Caco-2 (cell line): ENCODE results near the gene FHOD3. TPM values are rescaled to one million over a fixed set of nuclear protein-coding genes. Genes with fewer than 3 reads are reported as not detected.

Experiments
- BruUV-seq: library from RNA; stranded (reverse); fragments of 400-500 nt; replicated peaks from 2 replicates; lab custom pipeline; 2021; lab: Mats Ljungman, UMichigan
- CTCF ChIA-PET: fragments of 300-600 bp; sonication (Branson Sonifier 250); formaldehyde crosslinking; loops from one replicate; lab custom pipeline; 2022; ENCODE audit warnings: antibody characterized with exemption; lab: Charles Lee
- POLR2A ChIA-PET: fragments of 300-600 bp; sonication (Branson Sonifier 250); formaldehyde crosslinking; loops from one replicate; lab custom pipeline; 2022; ENCODE audit warnings: antibody characterized with exemption; lab: Charles Lee
- DNase-seq, 2 experiments: peaks; one replicate each; pipeline versions ENCODE4 v3.0.0 to v3.0.0-alpha.2; 2020 to 2022
- H3K27me3 ChIP-seq: replicated peaks from 2 replicates; pipeline ENCODE4 v1.6.0; 2011; ENCODE audit warnings: low read length; ENCODE audit not compliant: control insufficient read depth, insufficient read depth
- H3K36me3 ChIP-seq: 2 replicates; pipeline ENCODE4 v1.5.1; 2011; ENCODE audit warnings: low read length; ENCODE audit not compliant: control insufficient read depth, insufficient read depth
- H3K4me1 ChIP-seq: fragments of 250-450 bp; sonication (Bioruptor Pico); 2 replicates; pipeline ENCODE4 v1.5.1; 2020; ENCODE audit warnings: mild to moderate bottlenecking
- H3K4me3 ChIP-seq: 2 replicates; pipeline ENCODE4 v1.5.1; 2011; ENCODE audit warnings: low read depth, mild to moderate bottlenecking, control low read depth, low read length
- H3K9me3 ChIP-seq: fragments of 250-450 bp; sonication (Bioruptor Pico); 2 replicates; pipeline ENCODE4 v1.5.1; 2020; ENCODE audit warnings: mild to moderate bottlenecking, moderate library complexity
- H3K27ac Mint-ChIP-seq: one replicate; pipeline ENCODE4 v1.8.0; 2022; ENCODE audit warnings: mixed read lengths; ENCODE audit not compliant: unreplicated experiment
- H3K27me3 Mint-ChIP-seq: one replicate; pipeline ENCODE4 v1.8.0; 2022; ENCODE audit warnings: mixed read lengths; ENCODE audit not compliant: insufficient read depth, unreplicated experiment
- H3K36me3 Mint-ChIP-seq: one replicate; pipeline ENCODE4 v1.8.0; 2022; ENCODE audit warnings: mild to moderate bottlenecking, mixed read lengths; ENCODE audit not compliant: insufficient read depth, unreplicated experiment
- H3K4me1 Mint-ChIP-seq: one replicate; pipeline ENCODE4 v1.8.0; 2022; ENCODE audit warnings: low read depth, mixed read lengths; ENCODE audit not compliant: unreplicated experiment
- H3K4me3 Mint-ChIP-seq: one replicate; pipeline ENCODE4 v1.8.0; 2022; ENCODE audit warnings: mild to moderate bottlenecking, moderate library complexity, mixed read lengths; ENCODE audit not compliant: unreplicated experiment
- H3K9me3 Mint-ChIP-seq: one replicate; pipeline ENCODE4 v1.8.0; 2022; ENCODE audit warnings: mixed read lengths; ENCODE audit not compliant: unreplicated experiment
- CTCF ChIP-seq, 2 experiments: fragments of 200-600 bp in 1 of 2; IDR thresholded peaks; 1 replicate in 1 of 2; 2 replicates in 1 of 2; pipeline versions ENCODE4 v1.5.1 to v1.8.0; 2011 to 2022; ENCODE audit warnings: antibody characterized with exemption in 1 of 2, control low read depth in 1 of 2, inconsistent platforms in 1 of 2, low read depth in 1 of 2, low read length in 1 of 2, mild to moderate bottlenecking in 1 of 2, moderate library complexity in 1 of 2; ENCODE audit not compliant: insufficient read depth in 1 of 2, severe bottlenecking in 1 of 2, unreplicated experiment in 1 of 2
- intact Hi-C: fragments of 100-400 bp; cut with micrococcal nuclease; formaldehyde crosslinking; loops from one replicate; pipeline ENCODE4 v1.10.0; 2022; ENCODE audit not compliant: unreplicated experiment
- total RNA-seq: library from RNA; stranded (reverse); gene quantifications from 2 replicates; pipeline ENCODE4 v1.2.3, GENCODE V29; 2022

The FHOD3 gene
- total RNA-seq, 1 experiment from 2014 or later = not detected

- Mint-ChIP-seq H3K27me3 (peaks cover 11% of the 10 kb centered on the region), H3K4me1 (no peaks in the 10 kb centered on the region), H3K9me3 (no peaks in the 10 kb centered on the region), H3K27ac (no peak overlapping the region), H3K36me3 (no peaks in the 10 kb centered on the region), H3K4me3 (no peak overlapping the region)
- no peaks in the 10 kb centered on the region for H3K4me1 ChIP-seq
- H3K4me3 ChIP-seq = no peak overlapping the region
- DNase-seq = no peak
- no peak for TF ChIP-seq CTCF (IDR thresholded peaks at IDR 0.05; ENCODE audit: insufficient read depth in 1 of 2, low read depth in 1 of 2, low read length in 1 of 2, severe bottlenecking in 1 of 2, unreplicated experiment in 1 of 2)
- intact Hi-C loops = no loop called here
- no peaks in the 10 kb centered on the region for H3K36me3 ChIP-seq
- H3K9me3 ChIP-seq = no peaks in the 10 kb centered on the region
- H3K27me3 ChIP-seq = no peaks in the 10 kb centered on the region
- POLR2A ChIA-PET = no interaction called here
- BruUV-seq = no TSS peak
- CTCF ChIA-PET = no interaction called here
These were observed 159.1 kb downstream of the FHOD3 start for GRCh38 chr18:36456622-36457021.

DNA sequence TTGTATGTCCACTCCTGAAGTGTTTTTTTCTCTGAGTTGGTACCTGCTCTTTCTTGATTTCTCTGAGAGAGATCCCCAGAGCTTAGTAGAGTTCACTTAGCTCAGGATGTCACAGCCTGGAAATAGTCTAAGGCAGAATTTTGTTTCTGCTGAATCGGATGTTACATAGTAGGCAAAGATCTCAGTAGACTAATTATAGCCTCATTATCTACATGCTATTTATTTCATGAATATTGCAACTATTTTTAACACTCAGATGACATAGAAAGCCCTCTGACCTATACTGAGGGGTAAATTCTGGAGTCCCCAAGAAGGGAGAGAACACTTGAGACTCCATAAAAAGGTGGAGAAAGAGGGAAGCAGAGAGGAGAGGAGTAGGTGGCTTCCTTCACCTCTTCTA, 160.2 kb downstream of the FHOD3 start:
- no peaks in the 10 kb centered on the region for H3K4me1 Mint-ChIP-seq
- no peak overlapping the region for H3K27ac Mint-ChIP-seq
- Histone ChIP-seq H3K27me3 (no peaks in the 10 kb centered on the region), H3K4me3 (no peak overlapping the region), H3K36me3 (no peaks in the 10 kb centered on the region), H3K9me3 (no peaks in the 10 kb centered on the region), H3K4me1 (no peaks in the 10 kb centered on the region)
- H3K27me3 Mint-ChIP-seq = peaks cover 11% of the 10 kb centered on the region
- ChIA-PET POLR2A (no interaction called here), CTCF (no interaction called here)
- no peak for DNase-seq
- TF ChIP-seq CTCF (IDR thresholded peaks at IDR 0.05; ENCODE audit: insufficient read depth in 1 of 2, low read depth in 1 of 2, low read length in 1 of 2, severe bottlenecking in 1 of 2, unreplicated experiment in 1 of 2) = no peak
- no TSS peak for BruUV-seq
- H3K36me3 Mint-ChIP-seq = no peaks in the 10 kb centered on the region
- H3K9me3 Mint-ChIP-seq = no peaks in the 10 kb centered on the region
- intact Hi-C loops = no loop called here
- no peak overlapping the region for H3K4me3 Mint-ChIP-seq

- H3K4me1 Mint-ChIP-seq = no peaks in the 10 kb centered on the region
- H3K4me3 ChIP-seq = no peak overlapping the region
- H3K36me3 ChIP-seq = no peaks in the 10 kb centered on the region
- no peaks in the 10 kb centered on the region for H3K27me3 ChIP-seq
- H3K4me3 Mint-ChIP-seq = no peak overlapping the region
- BruUV-seq = no TSS peak
- TF ChIP-seq CTCF (IDR thresholded peaks at IDR 0.05; ENCODE audit: insufficient read depth in 1 of 2, low read depth in 1 of 2, low read length in 1 of 2, severe bottlenecking in 1 of 2, unreplicated experiment in 1 of 2) = no peak
- no peaks in the 10 kb centered on the region for H3K9me3 Mint-ChIP-seq
- H3K4me1 ChIP-seq = no peaks in the 10 kb centered on the region
- H3K27me3 Mint-ChIP-seq = peaks cover 11% of the 10 kb centered on the region
- H3K36me3 Mint-ChIP-seq = no peaks in the 10 kb centered on the region
- no peaks in the 10 kb centered on the region for H3K9me3 ChIP-seq
- no peak for DNase-seq
- POLR2A ChIA-PET = no interaction called here
- intact Hi-C loops = no loop called here
- H3K27ac Mint-ChIP-seq = no peak overlapping the region
- CTCF ChIA-PET = no interaction called here
These were observed 160.8 kb downstream of the FHOD3 start for GRCh38 chr18:36458306-36458705.
